LNCaP clone FGC (cell line): Measurements from ENCODE around the gene MRPL32.

Experiments
- DNase-seq: peaks from one replicate; pipeline ENCODE4 v3.0.0-alpha.2; 2011; ENCODE audit warnings: low read depth
- H3K4me3 ChIP-seq: 2 replicates; pipeline ENCODE4 v1.5.1; 2011; ENCODE audit warnings: mild to moderate bottlenecking, low read depth, low read length, control low read depth
- CTCF ChIP-seq: IDR thresholded peaks from 2 replicates; pipeline ENCODE4 v1.5.1; 2012; ENCODE audit warnings: mild to moderate bottlenecking; ENCODE audit not compliant: control insufficient read depth, insufficient read depth; ENCODE audit errors: extremely low read depth

Gene MRPL32

DNA sequence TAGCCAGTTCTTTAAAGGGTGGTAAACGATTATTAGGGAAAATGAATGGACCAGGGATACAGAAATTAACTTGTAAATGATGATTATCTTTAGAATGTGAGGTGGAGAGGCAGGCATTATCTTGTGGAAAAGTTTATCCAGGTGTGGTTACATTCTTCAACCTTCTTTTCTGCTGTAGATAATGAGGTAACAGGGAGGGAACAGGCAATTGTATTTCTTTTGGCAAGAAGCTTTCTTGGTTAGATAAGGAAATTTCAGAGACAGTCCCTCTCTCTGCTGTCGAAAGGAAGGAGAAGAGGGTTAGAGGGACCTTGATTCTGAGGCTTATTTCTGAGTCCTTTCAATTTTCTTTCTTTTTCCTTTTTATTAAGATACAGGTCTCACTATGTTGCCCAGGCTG, 32.1 kb downstream of the MRPL32 start:
- DNase-seq = no peak
- no peak for TF ChIP-seq CTCF
- H3K4me3 ChIP-seq = no peak overlapping the region

DNA sequence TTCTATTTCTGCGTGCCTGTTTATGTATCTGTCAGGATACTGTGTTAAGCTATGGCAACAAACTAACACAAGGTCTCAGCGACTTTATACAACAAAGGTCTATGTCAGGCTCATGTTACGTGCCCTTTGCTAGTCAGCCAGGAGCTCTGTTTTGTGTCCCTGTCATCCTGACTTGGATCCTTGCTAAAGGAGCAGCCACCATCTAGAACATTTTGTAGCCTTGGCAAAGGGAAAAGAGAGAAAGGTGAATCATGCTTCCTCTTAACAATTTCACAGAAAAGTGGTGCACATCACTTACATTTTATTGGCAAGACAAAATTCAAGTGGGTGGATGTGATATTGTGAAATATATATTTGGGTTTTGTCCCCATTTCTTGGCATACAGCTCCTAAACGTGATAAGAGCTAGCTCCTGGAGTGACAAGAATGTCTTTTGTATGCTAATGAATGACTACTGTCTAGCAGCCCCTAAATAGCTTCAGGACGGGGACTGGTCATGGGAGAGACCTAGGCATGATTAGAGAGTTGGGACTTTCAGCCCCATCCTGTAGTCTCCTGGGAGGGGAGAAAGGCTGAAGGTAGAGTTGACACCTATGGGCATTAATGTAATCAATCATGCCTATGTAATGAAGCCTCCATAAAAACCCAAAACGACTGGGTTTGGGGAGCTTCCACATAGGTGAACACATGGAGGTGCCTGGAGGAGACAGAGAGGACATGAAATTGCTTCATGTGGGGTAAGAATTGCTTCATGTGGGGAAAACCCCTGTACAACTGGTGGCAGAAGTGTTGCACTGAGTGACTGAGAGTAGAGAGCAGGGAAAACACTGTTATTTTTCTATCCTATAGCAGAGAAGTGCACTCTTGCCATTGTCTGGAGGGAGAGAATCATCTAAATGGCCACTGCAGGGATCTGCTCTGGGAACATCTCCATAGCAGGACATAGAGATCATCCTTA, 33.0 kb downstream of the MRPL32 start:
- no peak for TF ChIP-seq CTCF
- DNase-seq = no peak

DNA sequence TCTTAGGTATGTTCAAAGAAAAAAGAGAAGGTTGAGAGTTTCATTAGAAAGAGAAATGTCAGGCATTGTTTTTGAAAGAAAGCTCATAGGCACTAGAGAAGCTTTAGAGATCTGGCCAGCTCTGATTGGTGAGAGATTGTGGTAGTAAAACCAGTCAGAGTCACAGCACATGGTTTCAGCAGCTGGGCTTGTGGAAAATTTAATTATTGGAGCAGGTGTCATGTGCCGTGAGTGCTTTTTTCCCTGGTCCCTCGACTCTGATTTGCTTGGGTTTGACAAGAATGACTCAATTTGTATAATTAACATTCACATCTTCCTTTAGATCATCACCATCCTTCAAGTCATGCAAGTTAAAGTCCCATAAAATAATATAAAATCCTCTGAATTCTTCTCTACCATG, 35.2 kb downstream of the MRPL32 start:
- TF ChIP-seq CTCF = no peak
- no peak for DNase-seq

More for the DNA sequence above, 33.0 kb downstream of the MRPL32 start:
- H3K4me3 ChIP-seq = no peak overlapping the region

GRCh38 chr7:42972699-42973500, 40.7 kb downstream of the MRPL32 start:
- no peak for TF ChIP-seq CTCF
- no peak overlapping the region for H3K4me3 ChIP-seq
- DNase-seq = no peak

More for the DNA sequence above, 35.2 kb downstream of the MRPL32 start:
- H3K4me3 ChIP-seq = no peak overlapping the region

DNA sequence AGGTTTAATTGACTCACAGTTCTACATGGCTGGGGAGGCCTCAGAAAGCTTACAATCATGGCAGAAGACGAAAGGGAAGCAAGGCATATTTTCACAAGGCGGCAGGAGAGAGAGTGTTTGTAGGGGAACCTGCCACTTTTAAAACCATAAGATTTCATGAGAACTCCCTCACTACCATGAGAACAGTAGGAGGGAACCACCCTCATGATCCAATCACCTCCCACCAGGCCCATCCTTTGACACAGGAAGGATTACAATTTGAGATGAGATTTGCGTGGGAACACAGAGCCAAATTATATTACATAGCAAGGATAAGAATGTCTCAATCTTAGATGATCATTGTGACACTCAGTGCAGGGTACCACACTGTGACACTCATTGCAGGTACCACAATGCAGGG, 44.2 kb downstream of the MRPL32 start:
- no peak overlapping the region for H3K4me3 ChIP-seq
- TF ChIP-seq CTCF = no peak
- no peak for DNase-seq

DNA sequence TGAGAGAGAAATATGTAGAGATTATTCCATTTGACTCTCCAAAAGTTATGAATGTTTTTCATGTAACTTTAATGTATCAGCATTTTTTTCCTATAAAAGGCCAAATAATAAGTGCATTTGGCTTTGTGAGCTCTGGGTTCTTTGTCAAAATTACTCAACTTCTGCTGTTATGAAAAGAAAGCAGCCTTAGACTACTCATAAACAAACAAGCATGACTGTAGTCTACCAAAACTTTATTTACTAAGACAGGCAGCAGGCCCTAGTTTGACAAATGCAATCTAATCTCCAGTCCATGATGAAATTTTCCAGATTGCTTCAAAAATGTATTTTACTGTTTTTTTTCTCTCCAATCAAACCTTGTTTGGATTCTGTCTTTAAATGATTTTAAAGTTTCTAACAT, 46.3 kb downstream of the MRPL32 start:
- H3K4me3 ChIP-seq = no peak overlapping the region

More for the DNA sequence above, 46.3 kb downstream of the MRPL32 start:
- no peak for DNase-seq
- no peak for TF ChIP-seq CTCF
